ENCODE measurements around the gene MGA. TPM values are rescaled to one million over a fixed set of nuclear protein-coding genes. Genes with fewer than 3 reads are reported as not detected.
A peak's percentile ranks its signal among the peaks of the same experiment; 100 is the strongest.

Gene MGA
- polyA plus RNA-seq, 3 donors = 2.7 to 6.9 (median 4.2) TPM

DNA sequence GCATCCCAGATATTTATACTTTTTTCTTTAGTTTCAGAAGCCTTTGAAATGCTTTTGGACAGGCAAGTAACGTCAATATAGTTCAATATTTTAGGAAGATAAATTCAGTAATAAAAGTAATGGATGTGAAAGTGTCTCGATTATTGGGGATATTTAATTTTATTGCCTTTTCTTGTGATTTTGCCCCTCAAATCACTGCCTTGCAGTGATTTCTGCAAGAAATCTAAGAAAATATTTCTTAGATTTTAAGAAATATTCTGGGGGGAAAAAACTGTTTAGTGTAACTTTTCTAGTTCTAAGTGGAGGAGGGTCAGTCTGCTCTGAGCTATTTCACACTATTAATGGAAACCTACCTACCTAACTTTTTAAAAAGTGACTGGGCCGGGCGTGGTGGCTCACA, 33.6 kb downstream of the MGA start:
- no peak overlapping the region for H3K4me3 ChIP-seq (replicated peaks in 1 of 3; ENCODE audit: low read depth in 2 of 3, low read length in 3 of 3)
- H3K27ac ChIP-seq (ENCODE audit: low read depth in 1 of 2, low read length in 2 of 2) = no peak overlapping the region
- Mint-ChIP-seq H3K4me3 (no peak overlapping the region), H3K36me3 (peaks cover 11 to 19% of the 10 kb centered on the region in 2 donors), H3K27me3 (ENCODE audit: low read depth in 3 of 3) (no peaks in the 10 kb centered on the region), H3K4me1 (peaks cover 55% of the 10 kb centered on the region), H3K9me3 (no peaks in the 10 kb centered on the region), H3K27ac (no peak overlapping the region)
- DNase-seq = no peak
- TF ChIP-seq, protein P1, sequence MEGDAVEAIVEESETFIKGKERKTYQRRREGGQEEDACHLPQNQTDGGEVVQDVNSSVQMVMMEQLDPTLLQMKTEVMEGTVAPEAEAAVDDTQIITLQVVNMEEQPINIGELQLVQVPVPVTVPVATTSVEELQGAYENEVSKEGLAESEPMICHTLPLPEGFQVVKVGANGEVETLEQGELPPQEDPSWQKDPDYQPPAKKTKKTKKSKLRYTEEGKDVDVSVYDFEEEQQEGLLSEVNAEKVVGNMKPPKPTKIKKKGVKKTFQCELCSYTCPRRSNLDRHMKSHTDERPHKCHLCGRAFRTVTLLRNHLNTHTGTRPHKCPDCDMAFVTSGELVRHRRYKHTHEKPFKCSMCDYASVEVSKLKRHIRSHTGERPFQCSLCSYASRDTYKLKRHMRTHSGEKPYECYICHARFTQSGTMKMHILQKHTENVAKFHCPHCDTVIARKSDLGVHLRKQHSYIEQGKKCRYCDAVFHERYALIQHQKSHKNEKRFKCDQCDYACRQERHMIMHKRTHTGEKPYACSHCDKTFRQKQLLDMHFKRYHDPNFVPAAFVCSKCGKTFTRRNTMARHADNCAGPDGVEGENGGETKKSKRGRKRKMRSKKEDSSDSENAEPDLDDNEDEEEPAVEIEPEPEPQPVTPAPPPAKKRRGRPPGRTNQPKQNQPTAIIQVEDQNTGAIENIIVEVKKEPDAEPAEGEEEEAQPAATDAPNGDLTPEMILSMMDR (IDR thresholded peaks at IDR 0.05) = no peak
- H3K4me1 ChIP-seq (ENCODE audit: control insufficient read depth in 1 of 2, insufficient read depth in 2 of 2, low read length in 2 of 2) = peaks cover 42 to 52% of the 10 kb centered on the region in 2 donors
- H3K9me3 ChIP-seq (replicated peaks in 1 of 2; ENCODE audit: control insufficient read depth in 1 of 2, insufficient read depth in 1 of 2, low read length in 2 of 2) = no peaks in the 10 kb centered on the region
- H2AFZ ChIP-seq (ENCODE audit: insufficient read depth, low read depth, low read length, poor library complexity, severe bottlenecking) = no peak overlapping the region
- 92% methylated on average over 2 of the region's 4 CpGs for WGBS (ENCODE audit: insufficient coverage)
- intact Hi-C loops (cut with micrococcal nuclease) = loop anchor here in 1 of 2 donors (10.0 kb wide), 1 partner anchor 121 kb away; no protein-coding TSS in a partner anchor
- H3K79me2 ChIP-seq (ENCODE audit: insufficient read depth, low read length) = peaks cover 95% of the 10 kb centered on the region
- H3K4me2 ChIP-seq (replicated peaks; ENCODE audit: extremely low read depth, low read length, poor library complexity, severe bottlenecking) = no peak overlapping the region
- H4K20me1 ChIP-seq (ENCODE audit: insufficient read depth, low read length) = peaks cover 39% of the 10 kb centered on the region
- peaks cover 2 to 8% of the 10 kb centered on the region in 2 donors for H3K36me3 ChIP-seq (replicated peaks in 1 of 2; ENCODE audit: control insufficient read depth in 1 of 2, insufficient read depth in 2 of 2, low read length in 2 of 2)
- H3K9ac ChIP-seq (ENCODE audit: insufficient read depth, low read length, poor library complexity, severe bottlenecking) = no peak overlapping the region
- H3K27me3 ChIP-seq (ENCODE audit: control insufficient read depth in 2 of 2, insufficient read depth in 2 of 2, low read length in 2 of 2) = no peaks in the 10 kb centered on the region

DNA sequence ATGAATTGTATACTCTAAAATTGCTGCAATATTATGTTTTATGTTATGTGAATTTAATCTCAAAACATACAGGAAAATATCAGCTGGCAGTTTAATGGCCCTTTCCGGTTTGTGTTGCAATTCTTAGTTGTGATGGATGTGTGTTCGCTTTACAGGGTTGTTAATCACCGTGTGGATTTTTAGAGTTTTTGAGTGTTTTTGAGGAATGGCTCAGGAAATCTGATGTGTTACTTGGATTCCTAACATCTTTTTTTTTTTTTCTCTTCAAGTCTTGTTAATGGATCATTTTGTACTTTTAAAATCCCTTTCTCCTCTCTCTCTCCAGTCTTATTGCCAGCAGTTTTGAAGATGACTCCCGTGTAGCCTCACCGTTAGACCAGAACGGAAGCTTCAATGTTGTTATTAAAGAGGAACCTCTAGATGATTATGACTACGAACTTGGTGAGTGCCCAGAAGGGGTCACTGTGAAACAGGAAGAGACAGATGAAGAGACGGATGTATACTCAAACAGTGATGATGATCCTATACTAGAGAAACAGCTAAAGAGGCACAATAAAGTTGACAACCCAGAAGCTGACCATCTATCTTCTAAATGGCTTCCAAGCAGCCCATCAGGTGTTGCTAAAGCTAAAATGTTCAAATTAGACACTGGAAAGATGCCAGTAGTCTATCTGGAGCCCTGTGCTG, 35.7 kb downstream of the MGA start:
- intact Hi-C loops (cut with micrococcal nuclease) = loop anchor here in 1 of 2 donors (10.0 kb wide), 1 partner anchor 119 kb away; no protein-coding TSS in a partner anchor
- Histone ChIP-seq H2AFZ (ENCODE audit: insufficient read depth, low read depth, low read length, poor library complexity, severe bottlenecking) (peak overlapping the region; percentile 38), H3K4me1 (ENCODE audit: control insufficient read depth in 1 of 2, insufficient read depth in 2 of 2, low read length in 2 of 2) (peaks cover 28 to 36% of the 10 kb centered on the region in 2 donors), H4K20me1 (ENCODE audit: insufficient read depth, low read length) (peaks cover 20% of the 10 kb centered on the region), H3K79me2 (ENCODE audit: insufficient read depth, low read length) (peaks cover 90% of the 10 kb centered on the region), H3K9me3 (replicated peaks in 1 of 2; ENCODE audit: control insufficient read depth in 1 of 2, insufficient read depth in 1 of 2, low read length in 2 of 2) (no peaks in the 10 kb centered on the region), H3K4me2 (replicated peaks; ENCODE audit: extremely low read depth, low read length, poor library complexity, severe bottlenecking) (peak overlapping the region; percentile 57), H3K4me3 (replicated peaks in 1 of 3; ENCODE audit: low read depth in 2 of 3, low read length in 3 of 3) (peak overlapping the region in 2 of 3 experiments; percentile 24 to 45), H3K27me3 (ENCODE audit: control insufficient read depth in 2 of 2, insufficient read depth in 2 of 2, low read length in 2 of 2) (no peaks in the 10 kb centered on the region), H3K9ac (ENCODE audit: insufficient read depth, low read length, poor library complexity, severe bottlenecking) (peak overlapping the region; percentile 6), H3K36me3 (replicated peaks in 1 of 2; ENCODE audit: control insufficient read depth in 1 of 2, insufficient read depth in 2 of 2, low read length in 2 of 2) (peaks cover 19 to 25% of the 10 kb centered on the region in 2 donors), H3K27ac (ENCODE audit: low read depth in 1 of 2, low read length in 2 of 2) (peak overlapping the region in 1 of 2 donors; percentile 74)
- no CpG with 5 or more reads among the region's 8 CpGs for WGBS (ENCODE audit: insufficient coverage)
- peaks cover 40% of the 10 kb centered on the region for H3K4me1 Mint-ChIP-seq
- peak; percentile 76 to 83 (median 81) for DNase-seq
- no peaks in the 10 kb centered on the region for H3K27me3 Mint-ChIP-seq (ENCODE audit: low read depth in 3 of 3)
- H3K36me3 Mint-ChIP-seq = peaks cover 28 to 38% of the 10 kb centered on the region in 2 donors
- H3K27ac Mint-ChIP-seq = peak overlapping the region; percentile 84 to 94 (median 88)
- TF ChIP-seq, protein P1 (IDR thresholded peaks at IDR 0.05) = peak; percentile 64
- H3K4me3 Mint-ChIP-seq = peak overlapping the region; percentile 67 to 79
- peaks cover 0 to 4% (median 0%) of the 10 kb centered on the region in 7 donors for H3K9me3 Mint-ChIP-seq
